OCI-LY1 (cell line): ENCODE measurements around the gene SLK.

ENCODE experiments used
- H2AFZ ChIP-seq: fragments of 200-600 bp; sonication (generic), shearing (Covaris generic); 2 replicates; pipeline ENCODE4 v1.6.0; 2014; ENCODE audit warnings: antibody characterized with exemption, mild to moderate bottlenecking, low read length
- H3F3A ChIP-seq: fragments of 200-600 bp; sonication (generic), shearing (Covaris generic); 2 replicates; pipeline ENCODE4 v1.6.0; 2014; ENCODE audit warnings: mild to moderate bottlenecking, antibody characterized with exemption, low read length, moderate library complexity; ENCODE audit not compliant: insufficient read depth
- H3K27ac ChIP-seq: fragments of 200-600 bp; sonication (generic); 2 replicates; pipeline ENCODE4 v1.5.1; 2014; ENCODE audit warnings: low read length, mixed run types, mild to moderate bottlenecking, low read depth; ENCODE audit not compliant: poor library complexity, severe bottlenecking
- H3K27me3 ChIP-seq: fragments of 200-600 bp; sonication (generic); 2 replicates; pipeline ENCODE4 v1.6.0; 2014; ENCODE audit warnings: antibody characterized with exemption, mild to moderate bottlenecking, low read length, moderate library complexity; ENCODE audit not compliant: insufficient read depth
- H3K36me3 ChIP-seq: fragments of 200-600 bp; sonication (generic); 2 replicates; pipeline ENCODE4 v1.6.1; 2014; ENCODE audit warnings: mild to moderate bottlenecking, antibody characterized with exemption, low read length, moderate library complexity, mixed read lengths; ENCODE audit not compliant: insufficient read depth
- H3K4me1 ChIP-seq: fragments of 200-600 bp; sonication (generic); 2 replicates; pipeline ENCODE4 v1.5.1; 2014; ENCODE audit warnings: mild to moderate bottlenecking, low read length, moderate library complexity; ENCODE audit not compliant: insufficient read depth, severe bottlenecking
- H3K4me2 ChIP-seq: fragments of 200-600 bp; sonication (generic), shearing (Covaris generic); 2 replicates; pipeline ENCODE4 v1.6.1; 2014; ENCODE audit warnings: low read length
- H3K4me3 ChIP-seq: fragments of 200-600 bp; sonication (generic); 2 replicates; pipeline ENCODE4 v1.5.1; 2014; ENCODE audit warnings: low read length, low read depth, mild to moderate bottlenecking, mixed read lengths; ENCODE audit not compliant: poor library complexity, severe bottlenecking
- H3K79me2 ChIP-seq: fragments of 200-600 bp; shearing (Covaris generic); 2 replicates; pipeline ENCODE4 v1.6.1; 2016; ENCODE audit warnings: mixed run types, low read length, mixed read lengths; ENCODE audit not compliant: insufficient read depth
- H3K9ac ChIP-seq: fragments of 200-600 bp; sonication (generic), shearing (Covaris generic); 2 replicates; pipeline ENCODE4 v1.6.1; 2014; ENCODE audit warnings: mild to moderate bottlenecking, low read length, mixed read lengths
- H3K9me2 ChIP-seq: fragments of 200-600 bp; sonication (generic), shearing (Covaris generic); 2 replicates; pipeline ENCODE4 v1.6.1; 2014; ENCODE audit warnings: low read depth, mild to moderate bottlenecking, low read length, mixed read lengths
- H3K9me3 ChIP-seq: fragments of 200-600 bp; shearing (Covaris generic); 2 replicates; pipeline ENCODE4 v1.6.1; 2014; ENCODE audit warnings: low read length, mixed read lengths
- H4K20me1 ChIP-seq: fragments of 200-600 bp; sonication (generic), shearing (Covaris generic); 2 replicates; pipeline ENCODE4 v1.6.0; 2016; ENCODE audit warnings: mild to moderate bottlenecking, low read length; ENCODE audit not compliant: insufficient read depth
- CTCF ChIP-seq: fragments of 200-600 bp; sonication (generic), shearing (Covaris generic); IDR thresholded peaks from 2 replicates; pipeline ENCODE4 v1.5.1; 2017; ENCODE audit warnings: mild to moderate bottlenecking, antibody characterized with exemption, low read length, moderate library complexity, mixed read lengths
- EZH2 ChIP-seq: fragments of 200-600 bp; sonication (generic), shearing (Covaris generic); IDR thresholded peaks from 2 replicates; pipeline ENCODE4 v1.8.0; 2017; ENCODE audit warnings: borderline replicate concordance, mixed run types, mild to moderate bottlenecking, antibody characterized with exemption, low read length, moderate library complexity, mixed read lengths

The SLK gene

GRCh38 chr10:103954543-103954942 is 12.4 kb upstream of the SLK start:
- Histone ChIP-seq H3K4me2 (no peak overlapping the region), H3K9me3 (no peaks in the 10 kb centered on the region), H3K4me3 (no peak overlapping the region), H3F3A (no peaks in the 10 kb centered on the region), H3K27ac (no peak overlapping the region), H3K36me3 (no peaks in the 10 kb centered on the region), H3K9me2 (no peaks in the 10 kb centered on the region), H3K79me2 (no peaks in the 10 kb centered on the region), H3K27me3 (no peaks in the 10 kb centered on the region), H2AFZ (no peak overlapping the region), H3K9ac (no peak overlapping the region), H3K4me1 (no peaks in the 10 kb centered on the region), H4K20me1 (no peaks in the 10 kb centered on the region)
- no peak for TF ChIP-seq CTCF
- TF ChIP-seq EZH2: no peak

- Histone ChIP-seq H3K4me1 (no peaks in the 10 kb centered on the region), H3F3A (no peaks in the 10 kb centered on the region), H3K4me2 (no peak overlapping the region), H4K20me1 (no peaks in the 10 kb centered on the region), H3K9me2 (no peaks in the 10 kb centered on the region), H3K36me3 (no peaks in the 10 kb centered on the region), H3K4me3 (no peak overlapping the region), H3K27me3 (no peaks in the 10 kb centered on the region), H3K9ac (no peak overlapping the region), H3K27ac (no peak overlapping the region), H3K79me2 (no peaks in the 10 kb centered on the region), H2AFZ (no peak overlapping the region), H3K9me3 (no peaks in the 10 kb centered on the region)
- TF ChIP-seq CTCF (no peak), EZH2 (no peak)
These were observed 7.9 kb upstream of the SLK start for GRCh38 chr10:103958996-103959395.

- H3K9me2 ChIP-seq: no peaks in the 10 kb centered on the region
- H4K20me1 ChIP-seq: no peaks in the 10 kb centered on the region
- H3K27me3 ChIP-seq: no peaks in the 10 kb centered on the region
- no peaks in the 10 kb centered on the region for H3K36me3 ChIP-seq
- no peaks in the 10 kb centered on the region for H3K9me3 ChIP-seq
- no peak overlapping the region for H3K4me2 ChIP-seq
- H3K4me3 ChIP-seq: no peak overlapping the region
- no peaks in the 10 kb centered on the region for H3K4me1 ChIP-seq
- no peak overlapping the region for H3K9ac ChIP-seq
- H3F3A ChIP-seq: no peaks in the 10 kb centered on the region
- H3K79me2 ChIP-seq: no peaks in the 10 kb centered on the region
- H3K27ac ChIP-seq: no peak overlapping the region
- no peak overlapping the region for H2AFZ ChIP-seq
- TF ChIP-seq CTCF (no peak), EZH2 (no peak)
These were observed 6.8 kb upstream of the SLK start for GRCh38 chr10:103960103-103960502.
